SKM-1 treated with dmso at 0.1 percent for 144 hours (cell line): ENCODE measurements around the gene ACAP3.

ENCODE experiments used
- DNase-seq: peaks from one replicate; lab custom pipeline; 2025; ENCODE audit not compliant: unreplicated experiment; lab: John Stamatoyannopoulos, UW

Gene ACAP3

GRCh38 chr1:1286313-1287261, 21.1 kb downstream of the ACAP3 start:
- DNase-seq = no peak

GRCh38 chr1:1285611-1286311, 22.0 kb downstream of the ACAP3 start:
- DNase-seq = no peak

- DNase-seq = no peak
These were observed 22.6 kb downstream of the ACAP3 start for GRCh38 chr1:1285102-1285571.

GRCh38 chr1:1284221-1285101, 23.3 kb downstream of the ACAP3 start:
- DNase-seq = no peak

- DNase-seq = no peak
These were observed 23.9 kb downstream of the ACAP3 start for GRCh38 chr1:1283821-1284220.

GRCh38 chr1:1282998-1283397, 24.7 kb downstream of the ACAP3 start:
- no peak for DNase-seq

- DNase-seq = no peak
These were observed 26.0 kb downstream of the ACAP3 start for GRCh38 chr1:1281533-1282321.

- no peak for DNase-seq
These were observed 26.8 kb downstream of the ACAP3 start for GRCh38 chr1:1280782-1281481.

GRCh38 chr1:1279028-1279427, 28.7 kb downstream of the ACAP3 start:
- DNase-seq = no peak

- no peak for DNase-seq
These were observed 29.1 kb downstream of the ACAP3 start for GRCh38 chr1:1278620-1279019.

- DNase-seq = no peak
These were observed 31.9 kb downstream of the ACAP3 start for GRCh38 chr1:1275836-1276235.

GRCh38 chr1:1274931-1275431, 32.7 kb downstream of the ACAP3 start:
- DNase-seq = no peak

GRCh38 chr1:1274299-1274930, 33.3 kb downstream of the ACAP3 start:
- no peak for DNase-seq

- peak; percentile 86 for DNase-seq
These were observed 34.0 kb downstream of the ACAP3 start, which contains the start of gene UBE2J2 for GRCh38 chr1:1273512-1274298. TSS of gene UBE2J2 (minus strand) at chr1:1273854. CDS start at chr1:1267992, 5,862 bp downstream.

- no peak for DNase-seq
These were observed 34.6 kb downstream of the ACAP3 start for GRCh38 chr1:1273209-1273511.

- DNase-seq = no peak
These were observed 35.2 kb downstream of the ACAP3 start for GRCh38 chr1:1272341-1273208.

GRCh38 chr1:1270813-1271212, 36.9 kb downstream of the ACAP3 start:
- DNase-seq = no peak
